Measurements from ENCODE around the gene FMN1. TPM values are rescaled to one million over a fixed set of nuclear protein-coding genes. Genes with fewer than 3 reads are reported as not detected.

FMN1 gene
- polyA plus RNA-seq, 3 donors, result 0.28 to 3.7 (median 0.34) TPM

- Mint-ChIP-seq H3K9me3 (no peaks in the 10 kb centered on the region), H3K27ac (peak overlapping the region; percentile 85 to 97 (median 93)), H3K4me3 (peak overlapping the region in 1 of 2 donors; percentile 66), H3K36me3 (peaks cover 0 to 10% of the 10 kb centered on the region in 2 donors), H3K27me3 (ENCODE audit: low read depth in 3 of 3) (peaks cover 0 to 5% (median 4%) of the 10 kb centered on the region in 3 donors), H3K4me1 (peaks cover 77% of the 10 kb centered on the region)
- intact Hi-C loops (cut with micrococcal nuclease), result loop anchor here in 1 of 2 donors (5.0 kb wide), 1 partner anchor 47 kb away; no protein-coding TSS in a partner anchor
- TF ChIP-seq, protein P1, sequence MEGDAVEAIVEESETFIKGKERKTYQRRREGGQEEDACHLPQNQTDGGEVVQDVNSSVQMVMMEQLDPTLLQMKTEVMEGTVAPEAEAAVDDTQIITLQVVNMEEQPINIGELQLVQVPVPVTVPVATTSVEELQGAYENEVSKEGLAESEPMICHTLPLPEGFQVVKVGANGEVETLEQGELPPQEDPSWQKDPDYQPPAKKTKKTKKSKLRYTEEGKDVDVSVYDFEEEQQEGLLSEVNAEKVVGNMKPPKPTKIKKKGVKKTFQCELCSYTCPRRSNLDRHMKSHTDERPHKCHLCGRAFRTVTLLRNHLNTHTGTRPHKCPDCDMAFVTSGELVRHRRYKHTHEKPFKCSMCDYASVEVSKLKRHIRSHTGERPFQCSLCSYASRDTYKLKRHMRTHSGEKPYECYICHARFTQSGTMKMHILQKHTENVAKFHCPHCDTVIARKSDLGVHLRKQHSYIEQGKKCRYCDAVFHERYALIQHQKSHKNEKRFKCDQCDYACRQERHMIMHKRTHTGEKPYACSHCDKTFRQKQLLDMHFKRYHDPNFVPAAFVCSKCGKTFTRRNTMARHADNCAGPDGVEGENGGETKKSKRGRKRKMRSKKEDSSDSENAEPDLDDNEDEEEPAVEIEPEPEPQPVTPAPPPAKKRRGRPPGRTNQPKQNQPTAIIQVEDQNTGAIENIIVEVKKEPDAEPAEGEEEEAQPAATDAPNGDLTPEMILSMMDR (IDR thresholded peaks at IDR 0.05), result no peak
- Histone ChIP-seq H3K9me3 (replicated peaks in 1 of 2; ENCODE audit: control insufficient read depth in 1 of 2, insufficient read depth in 1 of 2, low read length in 2 of 2) (no peaks in the 10 kb centered on the region), H3K27me3 (ENCODE audit: control insufficient read depth in 2 of 2, insufficient read depth in 2 of 2, low read length in 2 of 2) (no peaks in the 10 kb centered on the region), H3K27ac (ENCODE audit: low read depth in 1 of 2, low read length in 2 of 2) (peak overlapping the region in 1 of 2 donors; percentile 57), H4K20me1 (ENCODE audit: insufficient read depth, low read length) (peaks cover 9% of the 10 kb centered on the region), H3K4me1 (ENCODE audit: control insufficient read depth in 1 of 2, insufficient read depth in 2 of 2, low read length in 2 of 2) (peaks cover 63 to 72% of the 10 kb centered on the region in 2 donors), H3K9ac (ENCODE audit: insufficient read depth, low read length, poor library complexity, severe bottlenecking) (no peak overlapping the region), H3K4me3 (replicated peaks in 1 of 3; ENCODE audit: low read depth in 2 of 3, low read length in 3 of 3) (peak overlapping the region in 2 of 3 experiments; percentile 12 to 62), H3K36me3 (replicated peaks in 1 of 2; ENCODE audit: control insufficient read depth in 1 of 2, insufficient read depth in 2 of 2, low read length in 2 of 2) (no peaks in the 10 kb centered on the region), H3K4me2 (replicated peaks; ENCODE audit: extremely low read depth, low read length, poor library complexity, severe bottlenecking) (peak overlapping the region; percentile 72), H2AFZ (ENCODE audit: insufficient read depth, low read depth, low read length, poor library complexity, severe bottlenecking) (no peak overlapping the region), H3K79me2 (ENCODE audit: insufficient read depth, low read length) (peaks cover 38% of the 10 kb centered on the region)
- DNase-seq, result peak in 1 of 3 donors; percentile 80
- 94% methylated on average over 2 of the region's 2 CpGs for WGBS (ENCODE audit: insufficient coverage)
Measured at GRCh38 chr15:33150431-33150941, 44.0 kb downstream of the FMN1 start.

- TF ChIP-seq, protein P1 (IDR thresholded peaks at IDR 0.05), result no peak
- H3K9me3 Mint-ChIP-seq, result no peaks in the 10 kb centered on the region
- intact Hi-C loops (cut with micrococcal nuclease), result loop anchor here in 1 of 2 donors (5.0 kb wide), 1 partner anchor 47 kb away; no protein-coding TSS in a partner anchor
- H3K4me1 Mint-ChIP-seq, result peaks cover 72% of the 10 kb centered on the region
- Histone ChIP-seq H3K4me1 (ENCODE audit: control insufficient read depth in 1 of 2, insufficient read depth in 2 of 2, low read length in 2 of 2) (peaks cover 57 to 66% of the 10 kb centered on the region in 2 donors), H3K36me3 (replicated peaks in 1 of 2; ENCODE audit: control insufficient read depth in 1 of 2, insufficient read depth in 2 of 2, low read length in 2 of 2) (no peaks in the 10 kb centered on the region), H3K79me2 (ENCODE audit: insufficient read depth, low read length) (peaks cover 43% of the 10 kb centered on the region), H3K4me3 (replicated peaks in 1 of 3; ENCODE audit: low read depth in 2 of 3, low read length in 3 of 3) (no peak overlapping the region), H3K9me3 (replicated peaks in 1 of 2; ENCODE audit: control insufficient read depth in 1 of 2, insufficient read depth in 1 of 2, low read length in 2 of 2) (no peaks in the 10 kb centered on the region), H3K9ac (ENCODE audit: insufficient read depth, low read length, poor library complexity, severe bottlenecking) (no peak overlapping the region), H3K27ac (ENCODE audit: low read depth in 1 of 2, low read length in 2 of 2) (no peak overlapping the region), H3K4me2 (replicated peaks; ENCODE audit: extremely low read depth, low read length, poor library complexity, severe bottlenecking) (no peak overlapping the region), H2AFZ (ENCODE audit: insufficient read depth, low read depth, low read length, poor library complexity, severe bottlenecking) (no peak overlapping the region), H3K27me3 (ENCODE audit: control insufficient read depth in 2 of 2, insufficient read depth in 2 of 2, low read length in 2 of 2) (no peaks in the 10 kb centered on the region), H4K20me1 (ENCODE audit: insufficient read depth, low read length) (peaks cover 9% of the 10 kb centered on the region)
- peaks cover 3 to 15% of the 10 kb centered on the region in 2 donors for H3K36me3 Mint-ChIP-seq
- peaks cover 0 to 7% (median 6%) of the 10 kb centered on the region in 3 donors for H3K27me3 Mint-ChIP-seq (ENCODE audit: low read depth in 3 of 3)
- peak overlapping the region in 1 of 7 donors; percentile 96 for H3K27ac Mint-ChIP-seq
- peak in 1 of 3 donors; percentile 63 for DNase-seq
- no peak overlapping the region for H3K4me3 Mint-ChIP-seq
Measured at GRCh38 chr15:33149919-33150318, 44.6 kb downstream of the FMN1 start.
